ENCODE measurements around the gene MID1. TPM values are rescaled to one million over a fixed set of nuclear protein-coding genes. Genes with fewer than 3 reads are reported as not detected.

MID1 gene
- polyA plus RNA-seq, 4 donors, result 12.9 to 28.0 (median 26.7) TPM

GRCh38 chrX:10578527-10578926 lies 41.9 kb downstream of the MID1 start:
- DNase-seq (ENCODE audit: low read depth in 4 of 4, low spot score in 3 of 4), result no peak

GRCh38 chrX:10577853-10578252 lies 42.5 kb downstream of the MID1 start:
- no peak for DNase-seq (ENCODE audit: low read depth in 4 of 4, low spot score in 3 of 4)

GRCh38 chrX:10576777-10577447 lies 43.5 kb downstream of the MID1 start:
- no peak for DNase-seq (ENCODE audit: low read depth in 4 of 4, low spot score in 3 of 4)

- no peak for DNase-seq (ENCODE audit: low read depth in 4 of 4, low spot score in 3 of 4)
These were observed 44.2 kb downstream of the MID1 start for GRCh38 chrX:10576186-10576585.

- no peak for DNase-seq (ENCODE audit: low read depth in 4 of 4, low spot score in 3 of 4)
These were observed 45.7 kb downstream of the MID1 start for GRCh38 chrX:10574663-10575062.

GRCh38 chrX:10571260-10571659 lies 49.1 kb downstream of the MID1 start:
- no peak for DNase-seq (ENCODE audit: low read depth in 4 of 4, low spot score in 3 of 4)

- DNase-seq (ENCODE audit: low read depth in 4 of 4, low spot score in 3 of 4), result no peak
These were observed 49.8 kb downstream of the MID1 start for GRCh38 chrX:10570601-10571000.

GRCh38 chrX:10569946-10570345 lies 50.4 kb downstream of the MID1 start:
- no peak for DNase-seq (ENCODE audit: low read depth in 4 of 4, low spot score in 3 of 4)

- DNase-seq (ENCODE audit: low read depth in 4 of 4, low spot score in 3 of 4), result no peak
These were observed 52.0 kb downstream of the MID1 start for GRCh38 chrX:10568428-10568827.

GRCh38 chrX:10567136-10567535 lies 53.2 kb downstream of the MID1 start:
- no peak for DNase-seq (ENCODE audit: low read depth in 4 of 4, low spot score in 3 of 4)

- no peak for DNase-seq (ENCODE audit: low read depth in 4 of 4, low spot score in 3 of 4)
These were observed 53.7 kb downstream of the MID1 start for GRCh38 chrX:10566716-10567097.

GRCh38 chrX:10564484-10564883 lies 55.9 kb downstream of the MID1 start:
- DNase-seq (ENCODE audit: low read depth in 4 of 4, low spot score in 3 of 4), result no peak

GRCh38 chrX:10557166-10557565 lies 63.2 kb downstream of the MID1 start:
- no peak for DNase-seq (ENCODE audit: low read depth in 4 of 4, low spot score in 3 of 4)

- no peak for DNase-seq (ENCODE audit: low read depth in 4 of 4, low spot score in 3 of 4)
These were observed 64.0 kb downstream of the MID1 start for GRCh38 chrX:10556405-10556804.

GRCh38 chrX:10555846-10556245 lies 64.5 kb downstream of the MID1 start:
- DNase-seq (ENCODE audit: low read depth in 4 of 4, low spot score in 3 of 4), result no peak

GRCh38 chrX:10554612-10555270 lies 65.6 kb downstream of the MID1 start:
- DNase-seq (ENCODE audit: low read depth in 4 of 4, low spot score in 3 of 4), result no peak

GRCh38 chrX:10549280-10549679 lies 71.1 kb downstream of the MID1 start:
- no peak for DNase-seq (ENCODE audit: low read depth in 4 of 4, low spot score in 3 of 4)

GRCh38 chrX:10548688-10549087 lies 71.7 kb downstream of the MID1 start:
- DNase-seq (ENCODE audit: low read depth in 4 of 4, low spot score in 3 of 4), result no peak

- no peak for DNase-seq (ENCODE audit: low read depth in 4 of 4, low spot score in 3 of 4)
These were observed 74.5 kb downstream of the MID1 start for GRCh38 chrX:10545882-10546281.

GRCh38 chrX:10542586-10542985 lies 77.8 kb downstream of the MID1 start:
- DNase-seq (ENCODE audit: low read depth in 4 of 4, low spot score in 3 of 4), result no peak

GRCh38 chrX:10538831-10539230 lies 81.6 kb downstream of the MID1 start:
- DNase-seq (ENCODE audit: low read depth in 4 of 4, low spot score in 3 of 4), result no peak

- DNase-seq (ENCODE audit: low read depth in 4 of 4, low spot score in 3 of 4), result no peak
These were observed 83.1 kb downstream of the MID1 start for GRCh38 chrX:10537308-10537707.

- no peak for DNase-seq (ENCODE audit: low read depth in 4 of 4, low spot score in 3 of 4)
These were observed 83.6 kb downstream of the MID1 start for GRCh38 chrX:10536744-10537143.

Measured in left renal pelvis (tissue), 4 donors.